ENCODE results near the gene SGTA. TPM values are rescaled to one million over a fixed set of nuclear protein-coding genes. Genes with fewer than 3 reads are reported as not detected.

The SGTA gene
- total RNA-seq, 2 experiments from 2014 or later: 46.6 to 46.9 TPM

- peak overlapping the region; percentile 91 for H3K4me3 Mint-ChIP-seq
- DNase-seq: no peak
These were observed 641 bp downstream of the SGTA start for GRCh38 chr19:2782329-2782935.

GRCh38 chr19:2780284-2780683, 2.8 kb downstream of the SGTA start:
- CTCF ChIA-PET: interaction anchor here (0.6 to 1.9 kb wide), 2 partner anchors 132 to 394 kb away, joined by 4 to 5 read pairs; no protein-coding TSS in a partner anchor

More at GRCh38 chr19:2782329-2782935, 641 bp downstream of the SGTA start:
- no peaks in the 10 kb centered on the region for H3K9me3 Mint-ChIP-seq
- no peaks in the 10 kb centered on the region for H3K36me3 Mint-ChIP-seq (ENCODE audit: low read depth)
- peaks cover 58% of the 10 kb centered on the region for H3K4me1 Mint-ChIP-seq
- no peaks in the 10 kb centered on the region for H3K27me3 Mint-ChIP-seq
- CTCF ChIA-PET: interaction anchor here (1.0 to 1.7 kb wide), 5 partner anchors 8 to 568 kb away, joined by 3 to 6 read pairs (median 4); no protein-coding TSS in a partner anchor
- POLR2A ChIA-PET: no interaction called here
- peak overlapping the region; percentile 96 for H3K27ac Mint-ChIP-seq

GRCh38 chr19:2779121-2779740, 3.8 kb downstream of the SGTA start:
- Mint-ChIP-seq H3K4me3 (no peak overlapping the region), H3K36me3 (ENCODE audit: low read depth) (no peaks in the 10 kb centered on the region), H3K4me1 (peaks cover 58% of the 10 kb centered on the region), H3K27ac (no peak overlapping the region), H3K9me3 (no peaks in the 10 kb centered on the region), H3K27me3 (no peaks in the 10 kb centered on the region)
- DNase-seq: no peak
- ChIA-PET POLR2A (no interaction called here), CTCF (no interaction called here)

More at GRCh38 chr19:2780284-2780683, 2.8 kb downstream of the SGTA start:
- H3K27me3 Mint-ChIP-seq: no peaks in the 10 kb centered on the region
- no peaks in the 10 kb centered on the region for H3K36me3 Mint-ChIP-seq (ENCODE audit: low read depth)
- DNase-seq: no peak
- H3K4me3 Mint-ChIP-seq: no peak overlapping the region
- H3K9me3 Mint-ChIP-seq: no peaks in the 10 kb centered on the region
- POLR2A ChIA-PET: interaction anchor here (0.5 kb wide), 1 partner anchor 294 kb away, joined by 5 read pairs; no protein-coding TSS in a partner anchor
- peaks cover 57% of the 10 kb centered on the region for H3K4me1 Mint-ChIP-seq
- peak overlapping the region; percentile 70 for H3K27ac Mint-ChIP-seq

GRCh38 chr19:2777952-2778683, 5.0 kb downstream of the SGTA start:
- peaks cover 51% of the 10 kb centered on the region for H3K4me1 Mint-ChIP-seq
- H3K4me3 Mint-ChIP-seq: no peak overlapping the region
- no peaks in the 10 kb centered on the region for H3K9me3 Mint-ChIP-seq
- DNase-seq: no peak
- POLR2A ChIA-PET: no interaction called here
- H3K27ac Mint-ChIP-seq: peak overlapping the region; percentile 31
- CTCF ChIA-PET: interaction anchor here (0.6 kb wide), 1 partner anchor 457 kb away, joined by 6 read pairs; no protein-coding TSS in a partner anchor
- no peaks in the 10 kb centered on the region for H3K27me3 Mint-ChIP-seq
- H3K36me3 Mint-ChIP-seq (ENCODE audit: low read depth): no peaks in the 10 kb centered on the region

GRCh38 chr19:2775556-2776430, 7.3 kb downstream of the SGTA start:
- peak overlapping the region; percentile 95 for H3K27ac Mint-ChIP-seq

GRCh38 chr19:2774953-2775555, 8.0 kb downstream of the SGTA start:
- Mint-ChIP-seq H3K9me3 (no peaks in the 10 kb centered on the region), H3K27ac (peak overlapping the region; percentile 95), H3K36me3 (ENCODE audit: low read depth) (no peaks in the 10 kb centered on the region), H3K4me3 (peak overlapping the region; percentile 73), H3K4me1 (peaks cover 29% of the 10 kb centered on the region), H3K27me3 (no peaks in the 10 kb centered on the region)
- CTCF ChIA-PET: interaction anchor here (1.4 to 1.6 kb wide), 2 partner anchors 8 to 25 kb away, joined by 4 read pairs; partner anchors contain the start of gene SGTA
- POLR2A ChIA-PET: no interaction called here
- no peak for DNase-seq

More at GRCh38 chr19:2775556-2776430, 7.3 kb downstream of the SGTA start:
- Mint-ChIP-seq H3K27me3 (no peaks in the 10 kb centered on the region), H3K4me1 (peaks cover 34% of the 10 kb centered on the region), H3K9me3 (no peaks in the 10 kb centered on the region), H3K36me3 (ENCODE audit: low read depth) (no peaks in the 10 kb centered on the region), H3K4me3 (peak overlapping the region; percentile 73)
- CTCF ChIA-PET: interaction anchor here (1.4 kb wide), 1 partner anchor 26 kb away, joined by 4 read pairs; no protein-coding TSS in a partner anchor
- POLR2A ChIA-PET: no interaction called here
- peak; percentile 85 for DNase-seq

GRCh38 chr19:2774083-2774679, 8.9 kb downstream of the SGTA start:
- no peak for DNase-seq
- no peaks in the 10 kb centered on the region for H3K27me3 Mint-ChIP-seq
- ChIA-PET POLR2A (no interaction called here), CTCF (interaction anchor here (1.6 kb wide), 1 partner anchor 9 kb away, joined by 4 read pairs; the partner anchor contains the start of gene SGTA)
- peak overlapping the region; percentile 14 for H3K27ac Mint-ChIP-seq
- no peaks in the 10 kb centered on the region for H3K36me3 Mint-ChIP-seq (ENCODE audit: low read depth)
- H3K4me3 Mint-ChIP-seq: no peak overlapping the region
- H3K9me3 Mint-ChIP-seq: no peaks in the 10 kb centered on the region
- H3K4me1 Mint-ChIP-seq: peaks cover 28% of the 10 kb centered on the region

GRCh38 chr19:2771786-2772674, 11.0 kb downstream of the SGTA start:
- DNase-seq: no peak
- Mint-ChIP-seq H3K36me3 (ENCODE audit: low read depth) (no peaks in the 10 kb centered on the region), H3K9me3 (no peaks in the 10 kb centered on the region), H3K4me1 (peaks cover 26% of the 10 kb centered on the region), H3K4me3 (no peak overlapping the region), H3K27me3 (no peaks in the 10 kb centered on the region), H3K27ac (no peak overlapping the region)
- CTCF ChIA-PET: interaction anchor here (1.1 kb wide), 1 partner anchor 9 kb away, joined by 4 read pairs; no protein-coding TSS in a partner anchor
- POLR2A ChIA-PET: no interaction called here

GRCh38 chr19:2770055-2771013, 12.7 kb downstream of the SGTA start:
- DNase-seq: no peak
- CTCF ChIA-PET: interaction anchor here (1.1 kb wide), 1 partner anchor 11 kb away, joined by 4 read pairs; no protein-coding TSS in a partner anchor
- Mint-ChIP-seq H3K27ac (no peak overlapping the region), H3K27me3 (no peaks in the 10 kb centered on the region), H3K9me3 (no peaks in the 10 kb centered on the region), H3K36me3 (ENCODE audit: low read depth) (no peaks in the 10 kb centered on the region), H3K4me3 (no peak overlapping the region), H3K4me1 (peaks cover 13% of the 10 kb centered on the region)
- POLR2A ChIA-PET: no interaction called here

- H3K36me3 Mint-ChIP-seq (ENCODE audit: low read depth): no peaks in the 10 kb centered on the region
- peaks cover 3% of the 10 kb centered on the region for H3K4me1 Mint-ChIP-seq
- no peak overlapping the region for H3K27ac Mint-ChIP-seq
- POLR2A ChIA-PET: interaction anchor here (0.6 kb wide), 1 partner anchor 9 kb away, joined by 5 read pairs; no protein-coding TSS in a partner anchor
- H3K4me3 Mint-ChIP-seq: no peak overlapping the region
- CTCF ChIA-PET: no interaction called here
- H3K27me3 Mint-ChIP-seq: no peaks in the 10 kb centered on the region
- DNase-seq: no peak
- H3K9me3 Mint-ChIP-seq: no peaks in the 10 kb centered on the region
These were observed 13.9 kb downstream of the SGTA start for GRCh38 chr19:2769218-2769617.
